Mesendoderm (in vitro differentiated cells): Measurements from ENCODE around the gene HMGCS1.
A peak's percentile ranks its signal among the peaks of the same experiment; 100 is the strongest.

ENCODE experiments used
- DNase-seq: peaks from one replicate; pipeline ENCODE4 v3.0.0; 2013
- H2AK5ac ChIP-seq: 2 replicates; pipeline ENCODE4 v1.6.1; 2013; ENCODE audit warnings: low read length, inconsistent platforms
- H2BK120ac ChIP-seq: 2 replicates; pipeline ENCODE4 v1.6.1; 2013; ENCODE audit warnings: low read depth, mild to moderate bottlenecking, low read length, moderate library complexity, mixed read lengths
- H2BK15ac ChIP-seq: replicated peaks from 2 replicates; pipeline ENCODE4 v1.6.1; 2013; ENCODE audit warnings: low read depth, mild to moderate bottlenecking, moderate library complexity
- H2BK5ac ChIP-seq: 2 replicates; pipeline ENCODE4 v1.6.1; 2013; ENCODE audit warnings: low read length, inconsistent platforms
- H3K18ac ChIP-seq: 2 replicates; pipeline ENCODE4 v1.6.1; 2013; ENCODE audit warnings: mild to moderate bottlenecking, low read length, mixed read lengths
- H3K23ac ChIP-seq: one replicate; pipeline ENCODE4 v1.6.1; 2013; ENCODE audit warnings: low read length
- H3K27ac ChIP-seq: 2 replicates; pipeline ENCODE4 v1.5.1; 2013; ENCODE audit warnings: low read depth, mild to moderate bottlenecking, inconsistent platforms, low read length, moderate library complexity
- H3K27me3 ChIP-seq: 2 replicates; pipeline ENCODE4 v1.6.1; 2013; ENCODE audit warnings: low read length, control low read depth, mild to moderate bottlenecking, inconsistent platforms; ENCODE audit not compliant: insufficient read depth, poor library complexity
- H3K36me3 ChIP-seq: 2 replicates; pipeline ENCODE4 v1.6.1; 2013; ENCODE audit warnings: low read length, inconsistent platforms; ENCODE audit not compliant: control insufficient read depth, insufficient read depth
- H3K4ac ChIP-seq: one replicate; pipeline ENCODE4 v1.6.1; 2013; ENCODE audit warnings: low read depth, mild to moderate bottlenecking, low read length, moderate library complexity
- H3K4me1 ChIP-seq: 2 replicates; pipeline ENCODE4 v1.6.1; 2013; ENCODE audit warnings: low read depth, low read length, inconsistent platforms; ENCODE audit not compliant: control insufficient read depth
- H3K4me2 ChIP-seq: 2 replicates; pipeline ENCODE4 v1.6.1; 2013; ENCODE audit warnings: low read length
- H3K4me3 ChIP-seq: 2 replicates; pipeline ENCODE4 v1.5.1; 2013; ENCODE audit warnings: mild to moderate bottlenecking, low read length
- H3K56ac ChIP-seq: one replicate; pipeline ENCODE4 v1.6.1; 2013; ENCODE audit warnings: low read length
- H3K79me1 ChIP-seq: 2 replicates; pipeline ENCODE4 v1.6.1; 2013; ENCODE audit warnings: low read length, inconsistent platforms
- H3K79me2 ChIP-seq: 2 replicates; pipeline ENCODE4 v1.6.1; 2013; ENCODE audit warnings: mild to moderate bottlenecking, low read length; ENCODE audit not compliant: control insufficient read depth, insufficient read depth
- H3K9ac ChIP-seq: 2 replicates; pipeline ENCODE4 v1.6.1; 2013; ENCODE audit warnings: low read length, inconsistent platforms
- H4K5ac ChIP-seq: one replicate; pipeline ENCODE4 v1.6.1; 2013; ENCODE audit warnings: low read length
- H4K8ac ChIP-seq: one replicate; pipeline ENCODE4 v1.6.1; 2013; ENCODE audit warnings: low read depth, mild to moderate bottlenecking, control low read depth, low read length, moderate library complexity
- WGBS: extraction: QIAGEN DNeasy Blood & Tissue Kit; methylation state at CpG from one replicate; pipeline ENCODE4 v1.1.7; 2013; ENCODE audit warnings: low lambda C conversion rate, missing lambda C conversion rate; ENCODE audit not compliant: insufficient coverage; ENCODE audit errors: extremely low coverage; 5-methylcytosine and 5-hydroxymethylcytosine counted together

Gene HMGCS1

GRCh38 chr5:43353668-43354067 is 40.5 kb upstream of the HMGCS1 start:
- Histone ChIP-seq H2BK5ac (no peak overlapping the region), H2BK15ac (no peak overlapping the region), H3K79me1 (no peaks in the 10 kb centered on the region), H3K4me2 (no peak overlapping the region), H3K9ac (no peak overlapping the region), H2BK120ac (no peak overlapping the region), H3K4me1 (peaks cover 2% of the 10 kb centered on the region), H3K79me2 (no peaks in the 10 kb centered on the region), H2AK5ac (no peak overlapping the region), H4K5ac (no peak overlapping the region), H4K8ac (no peak overlapping the region), H3K56ac (no peak overlapping the region), H3K27me3 (no peaks in the 10 kb centered on the region), H3K27ac (no peak overlapping the region), H3K36me3 (no peaks in the 10 kb centered on the region), H3K23ac (no peak overlapping the region), H3K18ac (no peak overlapping the region), H3K4ac (no peak overlapping the region), H3K4me3 (no peak overlapping the region)
- no peak for DNase-seq
- WGBS, result no CpG with 5 or more reads among the region's 1 CpG

GRCh38 chr5:43352915-43353314 is 39.7 kb upstream of the HMGCS1 start:
- H3K4ac ChIP-seq, result no peak overlapping the region
- no peaks in the 10 kb centered on the region for H3K36me3 ChIP-seq
- H3K79me2 ChIP-seq, result no peaks in the 10 kb centered on the region
- H4K5ac ChIP-seq, result no peak overlapping the region
- H2BK5ac ChIP-seq, result no peak overlapping the region
- no peak overlapping the region for H3K18ac ChIP-seq
- WGBS, result no CpG with 5 or more reads among the region's 2 CpGs
- H3K23ac ChIP-seq, result no peak overlapping the region
- H3K4me2 ChIP-seq, result no peak overlapping the region
- no peak overlapping the region for H2BK15ac ChIP-seq
- H3K4me1 ChIP-seq, result peaks cover 2% of the 10 kb centered on the region
- no peak overlapping the region for H3K56ac ChIP-seq
- H3K79me1 ChIP-seq, result no peaks in the 10 kb centered on the region
- no peak overlapping the region for H3K27ac ChIP-seq
- DNase-seq, result no peak
- no peak overlapping the region for H3K9ac ChIP-seq
- no peak overlapping the region for H2BK120ac ChIP-seq
- no peak overlapping the region for H3K4me3 ChIP-seq
- no peaks in the 10 kb centered on the region for H3K27me3 ChIP-seq
- no peak overlapping the region for H4K8ac ChIP-seq
- H2AK5ac ChIP-seq, result no peak overlapping the region

- H3K4me2 ChIP-seq, result no peak overlapping the region
- no peak overlapping the region for H3K27ac ChIP-seq
- no peak overlapping the region for H3K4ac ChIP-seq
- no peak overlapping the region for H3K18ac ChIP-seq
- H3K27me3 ChIP-seq, result no peaks in the 10 kb centered on the region
- peak; percentile 37 for DNase-seq
- no peak overlapping the region for H4K8ac ChIP-seq
- H3K9ac ChIP-seq, result no peak overlapping the region
- no peaks in the 10 kb centered on the region for H3K79me2 ChIP-seq
- H3K4me1 ChIP-seq, result peaks cover 2% of the 10 kb centered on the region
- H2BK120ac ChIP-seq, result no peak overlapping the region
- no peak overlapping the region for H2AK5ac ChIP-seq
- H3K36me3 ChIP-seq, result no peaks in the 10 kb centered on the region
- no peak overlapping the region for H3K23ac ChIP-seq
- no peak overlapping the region for H3K4me3 ChIP-seq
- no peak overlapping the region for H4K5ac ChIP-seq
- no peak overlapping the region for H2BK15ac ChIP-seq
- H3K79me1 ChIP-seq, result no peaks in the 10 kb centered on the region
- no peak overlapping the region for H2BK5ac ChIP-seq
- WGBS, result no CpG with 5 or more reads among the region's 3 CpGs
- no peak overlapping the region for H3K56ac ChIP-seq
These were observed 38.9 kb upstream of the HMGCS1 start for GRCh38 chr5:43352131-43352530.

GRCh38 chr5:43348861-43349363 is 35.7 kb upstream of the HMGCS1 start:
- no peaks in the 10 kb centered on the region for H3K36me3 ChIP-seq
- H3K4me3 ChIP-seq, result no peak overlapping the region
- H4K5ac ChIP-seq, result no peak overlapping the region
- peaks cover 2% of the 10 kb centered on the region for H3K4me1 ChIP-seq
- H4K8ac ChIP-seq, result no peak overlapping the region
- no peak overlapping the region for H3K18ac ChIP-seq
- H3K23ac ChIP-seq, result no peak overlapping the region
- no peaks in the 10 kb centered on the region for H3K27me3 ChIP-seq
- no peak overlapping the region for H2AK5ac ChIP-seq
- no peak overlapping the region for H3K56ac ChIP-seq
- H3K9ac ChIP-seq, result no peak overlapping the region
- no peak for DNase-seq
- H3K4me2 ChIP-seq, result no peak overlapping the region
- no peak overlapping the region for H2BK5ac ChIP-seq
- H3K79me2 ChIP-seq, result no peaks in the 10 kb centered on the region
- H3K79me1 ChIP-seq, result no peaks in the 10 kb centered on the region
- WGBS, result no CpG with 5 or more reads among the region's 1 CpG
- H2BK15ac ChIP-seq, result no peak overlapping the region
- H3K4ac ChIP-seq, result no peak overlapping the region
- no peak overlapping the region for H3K27ac ChIP-seq
- no peak overlapping the region for H2BK120ac ChIP-seq

- no peak overlapping the region for H2AK5ac ChIP-seq
- H3K79me1 ChIP-seq, result no peaks in the 10 kb centered on the region
- no peak overlapping the region for H3K27ac ChIP-seq
- H3K4me3 ChIP-seq, result no peak overlapping the region
- no peak overlapping the region for H2BK5ac ChIP-seq
- H2BK15ac ChIP-seq, result no peak overlapping the region
- peaks cover 2% of the 10 kb centered on the region for H3K4me1 ChIP-seq
- no peak overlapping the region for H3K23ac ChIP-seq
- H3K4ac ChIP-seq, result no peak overlapping the region
- no peak overlapping the region for H3K4me2 ChIP-seq
- H3K9ac ChIP-seq, result no peak overlapping the region
- no peaks in the 10 kb centered on the region for H3K27me3 ChIP-seq
- no peak overlapping the region for H2BK120ac ChIP-seq
- no peak overlapping the region for H3K18ac ChIP-seq
- peak; percentile 62 for DNase-seq
- no peak overlapping the region for H3K56ac ChIP-seq
- H3K79me2 ChIP-seq, result no peaks in the 10 kb centered on the region
- H4K5ac ChIP-seq, result no peak overlapping the region
- no CpG with 5 or more reads among the region's 4 CpGs for WGBS
- H4K8ac ChIP-seq, result no peak overlapping the region
- no peaks in the 10 kb centered on the region for H3K36me3 ChIP-seq
These were observed 35.0 kb upstream of the HMGCS1 start for GRCh38 chr5:43348207-43348606.

GRCh38 chr5:43338862-43339261 is 25.6 kb upstream of the HMGCS1 start:
- no peak overlapping the region for H2AK5ac ChIP-seq
- no peak overlapping the region for H4K5ac ChIP-seq
- DNase-seq, result no peak
- no peak overlapping the region for H3K9ac ChIP-seq
- no peak overlapping the region for H3K4me3 ChIP-seq
- no peak overlapping the region for H2BK120ac ChIP-seq
- WGBS, result no CpG with 5 or more reads among the region's 1 CpG
- no peak overlapping the region for H3K4me2 ChIP-seq
- no peak overlapping the region for H3K56ac ChIP-seq
- H2BK5ac ChIP-seq, result no peak overlapping the region
- no peaks in the 10 kb centered on the region for H3K79me1 ChIP-seq
- no peaks in the 10 kb centered on the region for H3K27me3 ChIP-seq
- no peaks in the 10 kb centered on the region for H3K79me2 ChIP-seq
- H3K27ac ChIP-seq, result no peak overlapping the region
- no peaks in the 10 kb centered on the region for H3K4me1 ChIP-seq
- no peak overlapping the region for H2BK15ac ChIP-seq
- no peak overlapping the region for H4K8ac ChIP-seq
- no peaks in the 10 kb centered on the region for H3K36me3 ChIP-seq
- no peak overlapping the region for H3K4ac ChIP-seq
- H3K18ac ChIP-seq, result no peak overlapping the region
- no peak overlapping the region for H3K23ac ChIP-seq
